PC-3 (cell line): ENCODE results near the gene HCFC1R1. TPM values are rescaled to one million over a fixed set of nuclear protein-coding genes. Genes with fewer than 3 reads are reported as not detected.

Experiments used
- ATAC-seq: fragments of 200-7000 bp; cut with Tn5 transposase; 2 replicates; pipeline ENCODE4 v1.9.1; 2020; ENCODE audit warnings: mild to moderate bottlenecking, moderate library complexity
- BruUV-seq: library from RNA; stranded (reverse); fragments of 400-500 nt; replicated peaks from 2 replicates; lab custom pipeline; 2021; lab: Mats Ljungman, UMichigan
- CTCF ChIA-PET: fragments of 300-600 bp; sonication (Branson Sonifier 250); formaldehyde crosslinking; loops from one replicate; lab custom pipeline; 2022; ENCODE audit warnings: antibody characterized with exemption; lab: Charles Lee
- POLR2A ChIA-PET: fragments of 300-600 bp; sonication (Branson Sonifier 250); formaldehyde crosslinking; loops from one replicate; lab custom pipeline; 2022; ENCODE audit warnings: antibody characterized with exemption; ENCODE audit not compliant: unreplicated experiment; lab: Charles Lee
- DNase-seq: peaks from one replicate; pipeline ENCODE4 v3.0.0-alpha.2; 2015
- H2AFZ ChIP-seq: fragments of 300-600 bp; sonication (generic); 2 replicates; pipeline ENCODE4 v1.6.0; 2016; ENCODE audit warnings: antibody characterized with exemption, low read length
- H3F3A ChIP-seq: fragments of 300-600 bp; sonication (generic); one replicate; pipeline ENCODE4 v1.6.0; 2017; ENCODE audit warnings: antibody characterized with exemption, low read length, control low read depth, mild to moderate bottlenecking; ENCODE audit not compliant: unreplicated experiment
- H3K27ac ChIP-seq: fragments of 300-600 bp; sonication (generic); 2 replicates; pipeline ENCODE4 v1.5.1; 2016; ENCODE audit warnings: mild to moderate bottlenecking, low read length
- H3K27me3 ChIP-seq: fragments of 300-600 bp; sonication (generic); 2 replicates; pipeline ENCODE4 v1.6.1; 2016; ENCODE audit warnings: low read length, mixed read lengths
- H3K36me3 ChIP-seq: fragments of 300-600 bp; sonication (generic); 2 replicates; pipeline ENCODE4 v1.6.1; 2016; ENCODE audit warnings: low read depth, mixed run types, low read length, mixed read lengths
- H3K4me1 ChIP-seq: fragments of 300-600 bp; sonication (generic); 2 replicates; pipeline ENCODE4 v1.5.1; 2016; ENCODE audit warnings: low read length; ENCODE audit not compliant: insufficient read depth
- H3K4me2 ChIP-seq: fragments of 300-600 bp; sonication (generic); 2 replicates; pipeline ENCODE4 v1.6.0; 2016; ENCODE audit warnings: low read length
- H3K4me3 ChIP-seq: fragments of 300-600 bp; sonication (generic); 2 replicates; pipeline ENCODE4 v1.5.1; 2016; ENCODE audit warnings: mild to moderate bottlenecking, low read length, mixed read lengths
- H3K79me2 ChIP-seq: fragments of 300-600 bp; sonication (generic); 2 replicates; pipeline ENCODE4 v1.6.1; 2017; ENCODE audit warnings: low read length, mixed read lengths
- H3K9ac ChIP-seq: fragments of 300-600 bp; sonication (generic); 2 replicates; pipeline ENCODE4 v1.6.0; 2016; ENCODE audit warnings: mild to moderate bottlenecking, low read length
- H3K9me2 ChIP-seq: fragments of 300-600 bp; sonication (generic); replicated peaks from 2 replicates; pipeline ENCODE4 v1.6.1; 2016; ENCODE audit warnings: mixed run types, low read length, mixed read lengths
- H3K9me3 ChIP-seq: fragments of 300-600 bp; sonication (generic); 2 replicates; pipeline ENCODE4 v1.6.1; 2016; ENCODE audit warnings: low read length, mixed read lengths
- H4K20me1 ChIP-seq: fragments of 300-600 bp; sonication (generic); 2 replicates; pipeline ENCODE4 v1.6.1; 2016; ENCODE audit warnings: low read length, mixed read lengths
- CTCF ChIP-seq: fragments of 300-600 bp; sonication (generic); conservative IDR thresholded peaks from 2 replicates; pipeline ENCODE4 v1.5.1; 2017; ENCODE audit warnings: antibody characterized with exemption, low read depth, mild to moderate bottlenecking, low read length
- EZH2 ChIP-seq: fragments of 300-600 bp; sonication (generic); IDR thresholded peaks from one replicate; pipeline ENCODE4 v1.6.1; 2017; ENCODE audit warnings: antibody characterized with exemption, mild to moderate bottlenecking, low read length; ENCODE audit not compliant: unreplicated experiment
- EZH2phosphoT487 ChIP-seq: fragments of 300-600 bp; sonication (generic); IDR thresholded peaks from 2 replicates; pipeline ENCODE4 v1.6.1; 2018; ENCODE audit warnings: mild to moderate bottlenecking, antibody characterized with exemption, low read length, borderline replicate concordance
- intact Hi-C: fragments of 100-400 bp; cut with micrococcal nuclease; formaldehyde crosslinking; loops from 2 replicates; pipeline ENCODE4 v1.9.0; 2023
- total RNA-seq: library from RNA; depleted of rRNA; stranded (reverse); fragments of >200 nt; gene quantifications from 2 replicates; pipeline ENCODE4 v1.2.3, GENCODE V29; 2014

Gene HCFC1R1
- total RNA-seq, 1 experiment from 2014 or later: 56.4 TPM

GRCh38 chr16:2987286-2987685 lies 36.5 kb downstream of the HCFC1R1 start:
- H2AFZ ChIP-seq: no peak overlapping the region
- CTCF ChIA-PET: no interaction called here

GRCh38 chr16:2986623-2987188 lies 37.0 kb downstream of the HCFC1R1 start:
- BruUV-seq: no TSS peak
- POLR2A ChIA-PET: no interaction called here

More at GRCh38 chr16:2987286-2987685, 36.5 kb downstream of the HCFC1R1 start:
- Histone ChIP-seq H3K9me2 (no peaks in the 10 kb centered on the region), H3F3A (no peaks in the 10 kb centered on the region), H3K27me3 (no peaks in the 10 kb centered on the region), H3K27ac (no peak overlapping the region), H3K9ac (no peak overlapping the region), H3K9me3 (no peaks in the 10 kb centered on the region), H4K20me1 (no peaks in the 10 kb centered on the region), H3K79me2 (no peaks in the 10 kb centered on the region), H3K4me1 (peaks cover 8% of the 10 kb centered on the region), H3K4me3 (no peak overlapping the region), H3K4me2 (no peak overlapping the region), H3K36me3 (no peaks in the 10 kb centered on the region)
- BruUV-seq: no TSS peak
- ATAC-seq: no peak
- TF ChIP-seq EZH2phosphoT487: no peak
- no peak for TF ChIP-seq CTCF
- no peak for TF ChIP-seq EZH2
- POLR2A ChIA-PET: no interaction called here
- no peak for DNase-seq
- intact Hi-C loops: no loop called here

More at GRCh38 chr16:2986623-2987188, 37.0 kb downstream of the HCFC1R1 start:
- ATAC-seq: no peak
- Histone ChIP-seq H3K9ac (no peak overlapping the region), H3K4me1 (peaks cover 3% of the 10 kb centered on the region; the same call in 1 of the 2 replicates), H3K4me2 (no peak overlapping the region), H3K9me3 (no peaks in the 10 kb centered on the region), H3K36me3 (no peaks in the 10 kb centered on the region), H3K27me3 (no peaks in the 10 kb centered on the region), H3K4me3 (no peak overlapping the region), H3K27ac (no peak overlapping the region), H2AFZ (no peak overlapping the region), H4K20me1 (no peaks in the 10 kb centered on the region), H3F3A (no peaks in the 10 kb centered on the region), H3K79me2 (no peaks in the 10 kb centered on the region), H3K9me2 (no peaks in the 10 kb centered on the region)
- CTCF ChIA-PET: no interaction called here
- TF ChIP-seq EZH2 (no peak), EZH2phosphoT487 (no peak), CTCF (no peak)
- DNase-seq: no peak
- intact Hi-C loops: no loop called here
